ENCODE data around the gene CCR3.

DNA sequence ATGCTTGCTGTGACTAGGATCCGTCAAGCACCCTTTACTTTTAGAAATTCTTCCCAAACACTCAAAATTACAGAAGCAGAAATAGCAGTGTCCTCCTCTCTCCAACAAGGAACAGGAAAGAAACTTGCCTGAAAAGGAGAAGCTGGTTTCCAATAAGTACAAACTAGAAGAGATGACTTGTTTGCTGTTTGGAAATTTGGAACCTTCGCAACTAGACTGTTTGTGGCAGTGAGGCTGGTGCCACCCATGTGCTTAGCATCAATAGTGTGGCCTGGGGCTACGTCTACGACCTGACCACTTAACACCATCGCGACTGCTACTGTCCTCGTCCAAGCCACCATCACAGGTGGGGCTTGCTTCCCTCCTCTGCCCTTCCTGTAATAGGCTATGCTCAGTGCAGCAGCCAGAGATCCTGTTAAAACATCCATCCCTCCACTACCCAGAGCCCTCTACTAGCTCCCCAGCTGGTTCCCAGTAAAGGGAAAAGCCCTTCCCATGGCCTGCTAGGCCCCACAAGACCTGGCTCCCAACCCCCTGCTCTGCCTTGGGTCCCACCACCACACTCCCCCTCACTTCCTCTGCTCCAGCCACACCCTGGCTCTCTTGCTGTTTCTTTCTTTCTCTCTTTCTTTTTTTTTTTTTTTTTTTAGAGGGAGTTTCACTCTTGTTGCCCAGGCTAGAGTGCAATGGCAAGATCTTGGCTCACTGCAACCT lies 59.0 kb downstream of the CCR3 start:
- TF ChIP-seq, protein P1, sequence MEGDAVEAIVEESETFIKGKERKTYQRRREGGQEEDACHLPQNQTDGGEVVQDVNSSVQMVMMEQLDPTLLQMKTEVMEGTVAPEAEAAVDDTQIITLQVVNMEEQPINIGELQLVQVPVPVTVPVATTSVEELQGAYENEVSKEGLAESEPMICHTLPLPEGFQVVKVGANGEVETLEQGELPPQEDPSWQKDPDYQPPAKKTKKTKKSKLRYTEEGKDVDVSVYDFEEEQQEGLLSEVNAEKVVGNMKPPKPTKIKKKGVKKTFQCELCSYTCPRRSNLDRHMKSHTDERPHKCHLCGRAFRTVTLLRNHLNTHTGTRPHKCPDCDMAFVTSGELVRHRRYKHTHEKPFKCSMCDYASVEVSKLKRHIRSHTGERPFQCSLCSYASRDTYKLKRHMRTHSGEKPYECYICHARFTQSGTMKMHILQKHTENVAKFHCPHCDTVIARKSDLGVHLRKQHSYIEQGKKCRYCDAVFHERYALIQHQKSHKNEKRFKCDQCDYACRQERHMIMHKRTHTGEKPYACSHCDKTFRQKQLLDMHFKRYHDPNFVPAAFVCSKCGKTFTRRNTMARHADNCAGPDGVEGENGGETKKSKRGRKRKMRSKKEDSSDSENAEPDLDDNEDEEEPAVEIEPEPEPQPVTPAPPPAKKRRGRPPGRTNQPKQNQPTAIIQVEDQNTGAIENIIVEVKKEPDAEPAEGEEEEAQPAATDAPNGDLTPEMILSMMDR (IDR thresholded peaks at IDR 0.05) = no peak
- no peak for TF ChIP-seq POLR2A (IDR thresholded peaks at IDR 0.05)

Data from tibial nerve (tissue), 3 donors.